ENCODE measurements around the gene GRIFIN. TPM values are rescaled to one million over a fixed set of nuclear protein-coding genes. Genes with fewer than 3 reads are reported as not detected.
A peak's percentile ranks its signal among the peaks of the same experiment; 100 is the strongest.

GRIFIN gene
- total RNA-seq, 4 donors from 2014 or later: not detected

- TF ChIP-seq CTCF (IDR thresholded peaks at IDR 0.05): no peak
- DNase-seq (ENCODE audit: low spot score): no peak
- ATAC-seq (ENCODE audit: low FRiP score): no peak
These were observed 31.2 kb downstream of the GRIFIN start for GRCh38 chr7:2445047-2445446.

GRCh38 chr7:2444476-2444875 lies 31.7 kb downstream of the GRIFIN start:
- no peak for DNase-seq (ENCODE audit: low spot score)
- peak; percentile 92 for ATAC-seq (ENCODE audit: low FRiP score)
- TF ChIP-seq CTCF (IDR thresholded peaks at IDR 0.05): no peak

- ATAC-seq (ENCODE audit: low FRiP score) (no peak), DNase-seq (ENCODE audit: low spot score) (no peak)
- TF ChIP-seq CTCF (IDR thresholded peaks at IDR 0.05): no peak
These were observed 32.7 kb downstream of the GRIFIN start for GRCh38 chr7:2443491-2443890.

GRCh38 chr7:2441430-2442058 lies 34.7 kb downstream of the GRIFIN start:
- ATAC-seq (ENCODE audit: low FRiP score): no peak
- no peak for TF ChIP-seq CTCF (IDR thresholded peaks at IDR 0.05)
- DNase-seq (ENCODE audit: low spot score): no peak

- ATAC-seq (ENCODE audit: low FRiP score): no peak
- DNase-seq (ENCODE audit: low spot score): no peak
- TF ChIP-seq CTCF (IDR thresholded peaks at IDR 0.05): no peak
These were observed 35.5 kb downstream of the GRIFIN start for GRCh38 chr7:2440608-2441245.

GRCh38 chr7:2438775-2439174 lies 37.4 kb downstream of the GRIFIN start:
- TF ChIP-seq CTCF (IDR thresholded peaks at IDR 0.05): no peak
- ATAC-seq (ENCODE audit: low FRiP score) (no peak), DNase-seq (ENCODE audit: low spot score) (no peak)

- no peak for DNase-seq (ENCODE audit: low spot score)
These were observed 38.0 kb downstream of the GRIFIN start for GRCh38 chr7:2438186-2438585.

More at GRCh38 chr7:2438186-2438585, 38.0 kb downstream of the GRIFIN start:
- no peak for ATAC-seq (ENCODE audit: low FRiP score)
- TF ChIP-seq CTCF (IDR thresholded peaks at IDR 0.05): no peak

Data from omental fat pad (tissue), 4 donors.